GM23338 (cell line): ENCODE results near the gene C1RL.

Experiments used
- CREB1 ChIP-seq: fragments of 250-450 bp; sonication (Bioruptor Pico); IDR thresholded peaks from 2 replicates; pipeline ENCODE4 v1.5.0; 2020; ENCODE audit warnings: low read depth, mild to moderate bottlenecking, moderate library complexity
- CTCF ChIP-seq, 2 experiments: fragments of 200-600 bp in 1 of 2; sonication (generic) in 1 of 2; conservative IDR thresholded peaks; 2 replicates each; pipeline versions ENCODE4 v1.5.1 to v1.6.1; 2016 to 2017; ENCODE audit warnings: antibody characterized with exemption in 2 of 2, low read depth in 2 of 2, mild to moderate bottlenecking in 2 of 2, moderate library complexity in 1 of 2
- ETS1 ChIP-seq: IDR thresholded peaks from 2 replicates; pipeline ENCODE4 v1.6.1; 2016; ENCODE audit warnings: antibody characterized with exemption
- EZH2 ChIP-seq: fragments of 200-600 bp; sonication (generic); IDR thresholded peaks from one replicate; pipeline ENCODE4 v1.8.0; 2017; ENCODE audit warnings: antibody characterized with exemption, mild to moderate bottlenecking, low read depth; ENCODE audit not compliant: unreplicated experiment
- EZH2phosphoT487 ChIP-seq: fragments of 200-600 bp; sonication (generic); IDR thresholded peaks from one replicate; pipeline ENCODE4 v1.8.1; 2018; ENCODE audit warnings: antibody characterized with exemption; ENCODE audit not compliant: unreplicated experiment
- JUNB ChIP-seq: IDR thresholded peaks from one replicate; pipeline ENCODE4 v1.6.1; 2016; ENCODE audit warnings: antibody characterized with exemption; ENCODE audit not compliant: unreplicated experiment
- NANOG ChIP-seq: IDR thresholded peaks from 2 replicates; pipeline ENCODE4 v1.6.1; 2016; ENCODE audit warnings: antibody characterized with exemption, borderline replicate concordance
- POLR2AphosphoS5 ChIP-seq: IDR thresholded peaks from 2 replicates; pipeline ENCODE4 v1.6.1; 2016; ENCODE audit warnings: antibody characterized with exemption, low read depth
- REST ChIP-seq: IDR thresholded peaks from one replicate; pipeline ENCODE4 v1.6.1; 2018; ENCODE audit warnings: antibody characterized with exemption; ENCODE audit not compliant: unreplicated experiment
- STAT1 ChIP-seq: IDR thresholded peaks from one replicate; pipeline ENCODE4 v1.6.1; 2016; ENCODE audit warnings: antibody characterized with exemption; ENCODE audit not compliant: unreplicated experiment
- ZNF114 ChIP-seq: fragments of 250-450 bp; sonication (Bioruptor Pico); IDR thresholded peaks from 2 replicates; pipeline ENCODE4 v1.5.0; 2020; ENCODE audit warnings: mild to moderate bottlenecking, moderate library complexity
- ZNF331 ChIP-seq: fragments of 250-450 bp; sonication (Bioruptor Pico); IDR thresholded peaks from 2 replicates; pipeline ENCODE4 v1.5.0; 2020; ENCODE audit warnings: low read depth, mild to moderate bottlenecking, moderate library complexity

- TF ChIP-seq EZH2 = no peak
- no peak for TF ChIP-seq CTCF (conservative IDR thresholded peaks at IDR 0.05; ENCODE audit: low read depth in 2 of 2)
- TF ChIP-seq CREB1 (CRISPR knock-in tag) = no peak
- no peak for TF ChIP-seq POLR2AphosphoS5
- TF ChIP-seq REST = no peak
- no peak for TF ChIP-seq STAT1
- TF ChIP-seq ZNF114 = no peak
- no peak for TF ChIP-seq JUNB
- TF ChIP-seq NANOG = no peak
- TF ChIP-seq ZNF331 = no peak
- TF ChIP-seq ETS1 = no peak
- TF ChIP-seq EZH2phosphoT487 = no peak
These were observed 36.7 kb upstream of the C1RL start for GRCh38 chr12:7145671-7146070.
